LNCAP (cell line): ENCODE data around the gene MYH11.

Source experiments
- CTCF ChIP-seq: fragments of 450-650 bp; IDR thresholded peaks from 2 replicates; pipeline ENCODE4 v1.5.1; 2017; ENCODE audit warnings: mild to moderate bottlenecking

MYH11 gene

GRCh38 chr16:15795615-15796014 lies 61.2 kb downstream of the MYH11 start:
- no peak for TF ChIP-seq CTCF

- no peak for TF ChIP-seq CTCF
Observed at GRCh38 chr16:15792563-15792971, 64.3 kb downstream of the MYH11 start.

- no peak for TF ChIP-seq CTCF
Observed at GRCh38 chr16:15790458-15790857, 66.4 kb downstream of the MYH11 start.

- no peak for TF ChIP-seq CTCF
Observed at GRCh38 chr16:15788846-15789239, 68.0 kb downstream of the MYH11 start.

- TF ChIP-seq CTCF = no peak
Observed at GRCh38 chr16:15786501-15786900, 70.3 kb downstream of the MYH11 start.

GRCh38 chr16:15785386-15786059 lies 71.3 kb downstream of the MYH11 start:
- TF ChIP-seq CTCF = no peak

- TF ChIP-seq CTCF = no peak
Observed at GRCh38 chr16:15783985-15784384, 72.8 kb downstream of the MYH11 start.
